Left lobe of liver (tissue), 2 donors: Measurements from ENCODE around the gene CTSK. TPM values are rescaled to one million over a fixed set of nuclear protein-coding genes. Genes with fewer than 3 reads are reported as not detected.

Source experiments
- ATAC-seq: fragments of 200-7000 bp; cut with Tn5 transposase; one replicate; pipeline ENCODE4 v1.9.1; 2020; ENCODE audit warnings: mild to moderate bottlenecking, moderate library complexity
- DNase-seq: peaks from one replicate; pipeline ENCODE4 v3.0.0-alpha.2; 2020; ENCODE audit warnings: low spot score
- total RNA-seq: library from RNA; stranded (reverse); gene quantifications from one replicate; pipeline ENCODE4 v1.2.1, GENCODE V29; 2021
- donor health status: DM: no; HTN: no; CAD: no; lungs with moderate emphysema.
- donor health status: DM: no; HTN: yes; CAD: no.

CTSK gene
- total RNA-seq, 1 donor from 2014 or later: 2.4 TPM

DNA sequence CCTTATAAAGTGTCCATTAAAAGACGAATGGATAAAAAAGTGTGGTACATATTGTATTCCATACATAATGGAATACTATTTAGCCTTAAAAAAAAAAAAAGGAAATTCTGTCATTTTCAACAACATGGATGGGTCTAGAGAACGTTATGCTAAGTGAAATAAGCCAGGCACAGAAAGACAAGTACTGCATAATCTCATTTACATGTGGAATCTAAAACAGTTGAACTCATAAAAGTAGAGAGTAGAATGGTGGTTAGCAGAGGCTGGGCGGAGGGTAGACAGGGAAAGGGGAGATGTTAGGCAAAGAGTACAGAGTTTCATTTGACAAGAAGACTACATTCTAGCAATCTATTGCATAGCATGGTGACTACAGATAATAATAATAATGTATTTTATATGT lies 45.0 kb downstream of the CTSK start:
- no peak for ATAC-seq
- DNase-seq: no peak

DNA sequence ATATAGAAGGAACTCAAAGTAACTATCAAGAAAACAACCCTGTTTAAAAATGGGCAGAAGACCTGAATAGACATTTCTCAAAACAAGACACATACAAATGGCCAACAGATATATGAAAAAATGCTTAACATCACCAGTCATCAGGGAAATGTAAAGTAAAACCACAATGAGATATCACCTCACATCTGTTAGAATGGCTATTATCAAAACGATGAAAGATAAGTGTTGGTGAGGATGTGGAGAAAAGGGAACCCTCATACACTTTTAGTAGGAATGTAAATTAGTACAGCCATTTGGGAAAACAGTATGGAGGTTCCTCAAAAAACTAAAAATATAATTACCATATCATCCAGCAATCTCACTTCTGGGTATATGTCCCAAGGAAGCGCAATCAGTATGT lies 45.5 kb downstream of the CTSK start:
- ATAC-seq (no peak), DNase-seq (no peak)

DNA sequence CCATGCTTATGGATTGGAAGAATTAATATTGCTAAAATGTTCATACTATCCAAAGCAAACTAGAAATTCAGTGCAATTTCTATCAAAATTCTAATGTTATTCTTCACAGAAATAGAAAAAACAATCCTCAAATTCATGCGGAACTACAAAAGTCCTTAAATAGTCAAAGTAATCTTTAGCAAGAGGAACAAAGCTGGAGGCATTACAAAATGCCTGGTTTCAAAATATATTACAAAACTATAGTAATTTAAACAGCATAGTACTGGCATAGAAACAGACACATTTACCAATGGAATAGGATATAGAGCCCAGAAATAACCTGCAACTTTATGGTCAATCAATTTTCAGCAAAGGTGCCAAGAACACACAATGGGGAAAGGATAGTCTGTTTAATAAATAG lies 46.3 kb downstream of the CTSK start:
- no peak for ATAC-seq
- DNase-seq: no peak

DNA sequence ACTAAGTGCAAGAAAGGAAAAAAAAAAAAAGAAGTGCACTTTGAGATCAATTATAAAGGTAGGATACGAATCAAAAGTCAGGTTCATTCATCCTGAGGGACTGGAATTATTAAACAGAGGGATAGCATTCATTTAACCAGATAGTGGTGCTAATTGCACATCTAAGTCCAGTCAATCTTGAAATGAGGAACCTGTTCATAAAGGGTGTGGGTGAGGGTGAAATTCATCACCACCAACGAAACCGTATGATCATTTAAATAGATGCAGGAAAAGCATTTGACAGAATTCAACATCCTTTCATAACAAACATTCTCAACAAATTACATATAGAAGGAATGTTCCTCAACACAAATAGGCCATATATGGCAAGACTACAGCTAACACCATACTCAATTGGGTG lies 48.0 kb downstream of the CTSK start:
- ATAC-seq: no peak
- no peak for DNase-seq

DNA sequence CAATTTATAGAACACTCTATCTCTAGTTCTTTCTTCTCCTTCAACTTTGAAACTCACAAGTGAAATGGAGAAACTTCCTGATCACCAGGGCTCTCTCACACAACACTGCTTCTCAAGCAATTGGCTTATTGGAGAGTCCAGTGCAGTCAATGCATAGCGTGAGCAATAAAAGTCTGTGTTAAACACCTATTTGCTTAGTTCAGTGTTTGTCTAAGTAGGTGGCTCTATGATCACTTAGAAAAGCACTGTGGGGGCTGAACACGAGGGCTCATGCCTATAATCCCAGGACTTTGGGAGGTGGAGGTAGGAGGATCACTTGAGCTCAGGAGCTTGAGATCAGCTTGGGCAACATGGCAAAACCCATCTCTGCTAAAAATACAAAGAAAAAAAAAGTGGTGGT lies 54.6 kb downstream of the CTSK start:
- ATAC-seq: no peak
- DNase-seq: no peak

DNA sequence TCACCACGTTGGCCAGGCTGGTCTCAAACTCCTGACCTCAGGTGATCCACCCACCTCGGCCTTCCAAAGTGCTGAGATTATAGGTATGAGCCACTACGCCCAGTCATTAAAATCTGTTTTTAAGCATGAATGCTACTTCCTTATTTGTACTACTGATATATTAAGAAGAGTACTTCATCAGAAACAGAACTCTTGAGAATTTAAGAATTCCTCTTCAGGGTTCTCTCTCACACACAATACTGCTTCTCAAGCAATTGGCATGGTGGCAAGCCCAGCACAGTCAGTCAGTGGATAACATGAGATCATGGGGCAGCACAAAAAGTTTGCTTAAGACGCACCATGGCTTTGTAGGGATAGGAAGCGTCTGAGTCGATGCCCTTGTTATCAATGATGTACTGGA lies 56.6 kb downstream of the CTSK start:
- no peak for ATAC-seq
- DNase-seq: no peak

DNA sequence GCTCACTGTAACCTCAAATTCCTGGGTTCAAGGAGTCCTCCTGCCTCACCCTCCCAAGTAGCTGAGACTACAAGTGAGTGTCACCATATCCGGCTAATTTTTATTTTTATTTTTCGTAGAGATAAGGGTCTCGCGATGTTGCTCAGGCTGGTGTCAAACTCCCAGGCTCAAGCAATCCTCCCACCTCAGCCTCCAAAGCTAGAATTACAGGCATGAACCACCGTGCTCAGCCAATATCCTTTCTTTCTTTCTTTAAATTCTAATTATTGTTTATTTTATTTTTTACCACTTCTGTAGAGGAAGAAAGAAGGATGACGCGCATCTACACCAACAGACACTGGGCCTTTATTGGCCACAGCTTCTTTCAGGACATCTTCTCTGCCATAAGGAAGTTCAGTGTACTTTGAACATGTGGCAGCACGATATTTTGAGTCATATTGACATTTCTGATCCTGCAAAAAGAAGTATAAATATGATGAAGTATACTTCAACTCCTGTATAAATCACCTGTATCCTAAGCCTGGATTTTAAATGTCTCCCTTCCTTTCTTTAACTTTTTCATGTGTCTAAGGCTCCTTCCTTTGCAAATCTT lies 58.2 kb downstream of the CTSK start:
- ATAC-seq (no peak), DNase-seq (no peak)

DNA sequence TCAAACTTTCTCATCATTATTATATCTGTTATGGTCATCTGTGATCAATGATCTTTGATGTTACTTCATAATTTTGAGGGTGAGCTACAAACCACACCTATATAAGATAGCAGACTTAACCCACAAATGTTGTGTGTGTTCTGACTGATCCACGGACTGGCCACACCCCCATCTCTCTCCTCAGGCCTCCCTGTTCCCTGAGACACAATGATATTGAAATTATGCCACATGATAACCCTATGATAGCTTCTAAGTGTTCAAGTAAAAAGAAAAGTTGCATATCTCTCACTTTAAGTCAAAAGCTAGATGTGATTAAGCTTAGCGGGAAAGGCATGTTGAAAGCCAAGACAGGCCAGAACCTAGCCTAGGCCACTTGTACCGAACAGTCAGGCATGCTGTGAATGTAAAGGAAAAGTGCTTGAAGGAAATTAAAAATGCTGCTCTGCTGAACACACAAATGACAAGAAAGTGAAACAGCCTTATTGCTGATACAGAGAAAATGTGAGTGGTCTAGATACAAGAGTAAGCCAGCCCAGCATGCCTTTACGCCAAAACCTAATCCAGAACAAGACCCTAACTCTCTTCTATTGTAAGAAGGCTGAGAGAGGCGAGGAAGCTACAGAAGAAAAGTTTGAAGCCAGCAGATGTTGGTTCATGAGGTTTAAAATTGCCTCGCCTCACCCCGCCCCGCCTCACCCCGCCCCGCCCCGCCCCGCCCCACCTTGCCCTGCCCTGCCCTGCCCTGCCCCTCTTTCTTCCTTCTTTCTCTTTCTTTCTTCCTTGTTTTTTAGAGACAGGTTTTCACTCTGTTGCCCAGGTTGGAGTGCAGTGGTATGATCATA lies 59.0 kb downstream of the CTSK start:
- ATAC-seq (no peak), DNase-seq (no peak)

Other genes with a start within 250 kb of the CTSK start
- 103 TPM for gene MCL1, start 228.7 kb downstream of the CTSK start, total RNA-seq
- gene ENSA, start 178.6 kb downstream of the CTSK start, total RNA-seq: 63.4 TPM
- gene GOLPH3L, start 111.1 kb downstream of the CTSK start, total RNA-seq: 10.2 TPM
- gene HORMAD1, start 87.4 kb downstream of the CTSK start, total RNA-seq: 0.13 TPM
- 25.1 TPM for gene CTSS, start 42.5 kb downstream of the CTSK start, total RNA-seq
- 26.1 TPM for gene ARNT, start 68.3 kb upstream of the CTSK start, total RNA-seq
- not detected for gene CTXND2, start 78.9 kb upstream of the CTSK start, total RNA-seq
- 14.0 TPM for gene SETDB1, start 118.1 kb upstream of the CTSK start, total RNA-seq
- 425 TPM for gene CERS2, start 166.6 kb upstream of the CTSK start, total RNA-seq
- gene ANXA9, start 174.0 kb upstream of the CTSK start, total RNA-seq: 9.3 TPM
- gene MINDY1, start 198.6 kb upstream of the CTSK start, total RNA-seq: 23.3 TPM
- 12.2 TPM for gene PRUNE1, start 200.2 kb upstream of the CTSK start, total RNA-seq
- gene BNIPL, start 228.3 kb upstream of the CTSK start, total RNA-seq: 1.6 TPM
- 4.3 TPM for gene C1orf56, start 239.5 kb upstream of the CTSK start, total RNA-seq